ENCODE data around the gene CCDC14. TPM values are rescaled to one million over a fixed set of nuclear protein-coding genes. Genes with fewer than 3 reads are reported as not detected.

The CCDC14 gene
- polyA plus RNA-seq, 3 donors = 1.1 to 37.2 (median 4.0) TPM

- WGBS (ENCODE audit: insufficient coverage) = no CpG with 5 or more reads among the region's 1 CpG
- no peak overlapping the region for H3K9ac ChIP-seq (ENCODE audit: insufficient read depth, low read length, poor library complexity, severe bottlenecking)
Observed at GRCh38 chr3:123871946-123872345, 89.1 kb downstream of the CCDC14 start.

DNA sequence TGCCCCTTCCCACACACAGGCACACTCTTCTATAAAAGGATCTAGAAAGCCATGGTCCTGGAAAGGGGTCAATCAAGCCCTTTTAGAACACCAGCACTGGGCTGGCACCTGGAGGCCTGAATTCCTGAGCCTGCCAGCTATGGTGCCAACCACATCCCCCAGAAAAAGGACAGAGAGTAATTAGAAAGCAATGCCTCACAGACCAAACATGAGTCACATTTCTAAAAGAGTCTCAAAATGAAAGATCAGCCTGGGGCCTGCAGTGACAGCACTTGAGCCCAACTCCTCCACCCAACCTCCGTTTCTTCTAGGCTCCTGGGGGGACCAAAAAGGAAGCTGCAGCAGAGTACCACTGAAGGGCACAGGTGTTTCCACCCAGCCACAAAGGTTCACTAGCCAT is 91.0 kb downstream of the CCDC14 start:
- Mint-ChIP-seq H3K27ac (peak overlapping the region in 2 of 7 donors; percentile 26 to 48), H3K4me3 (no peak overlapping the region), H3K36me3 (no peaks in the 10 kb centered on the region), H3K4me1 (no peaks in the 10 kb centered on the region), H3K9me3 (peaks cover 0 to 6% (median 3%) of the 10 kb centered on the region in 7 donors), H3K27me3 (ENCODE audit: low read depth in 3 of 3) (peaks cover 0 to 4% (median 4%) of the 10 kb centered on the region in 3 donors)
- Histone ChIP-seq H3K36me3 (replicated peaks in 1 of 2; ENCODE audit: control insufficient read depth in 1 of 2, insufficient read depth in 2 of 2, low read length in 2 of 2) (no peaks in the 10 kb centered on the region), H4K20me1 (ENCODE audit: insufficient read depth, low read length) (no peaks in the 10 kb centered on the region), H3K27ac (ENCODE audit: low read depth in 1 of 2, low read length in 2 of 2) (no peak overlapping the region), H3K79me2 (ENCODE audit: insufficient read depth, low read length) (no peaks in the 10 kb centered on the region), H3K4me2 (replicated peaks; ENCODE audit: extremely low read depth, low read length, poor library complexity, severe bottlenecking) (no peak overlapping the region), H2AFZ (ENCODE audit: insufficient read depth, low read depth, low read length, poor library complexity, severe bottlenecking) (no peak overlapping the region), H3K4me3 (replicated peaks in 1 of 3; ENCODE audit: low read depth in 2 of 3, low read length in 3 of 3) (no peak overlapping the region), H3K9me3 (replicated peaks in 1 of 2; ENCODE audit: control insufficient read depth in 1 of 2, insufficient read depth in 1 of 2, low read length in 2 of 2) (peaks cover 0 to 5% of the 10 kb centered on the region in 2 donors), H3K9ac (ENCODE audit: insufficient read depth, low read length, poor library complexity, severe bottlenecking) (no peak overlapping the region), H3K27me3 (ENCODE audit: control insufficient read depth in 2 of 2, insufficient read depth in 2 of 2, low read length in 2 of 2) (no peaks in the 10 kb centered on the region), H3K4me1 (ENCODE audit: control insufficient read depth in 1 of 2, insufficient read depth in 2 of 2, low read length in 2 of 2) (no peaks in the 10 kb centered on the region)
- no peak for DNase-seq
- intact Hi-C loops (cut with micrococcal nuclease) = no loop called here
- TF ChIP-seq CTCF (IDR thresholded peaks at IDR 0.05) = no peak
- WGBS (ENCODE audit: insufficient coverage) = 85% methylated on average over 1 of the region's 1 CpG

More at GRCh38 chr3:123871946-123872345, 89.1 kb downstream of the CCDC14 start:
- H2AFZ ChIP-seq (ENCODE audit: insufficient read depth, low read depth, low read length, poor library complexity, severe bottlenecking) = no peak overlapping the region
- H3K36me3 ChIP-seq (replicated peaks in 1 of 2; ENCODE audit: control insufficient read depth in 1 of 2, insufficient read depth in 2 of 2, low read length in 2 of 2) = no peaks in the 10 kb centered on the region
- DNase-seq = no peak
- peaks cover 0 to 4% (median under 1%) of the 10 kb centered on the region in 7 donors for H3K9me3 Mint-ChIP-seq
- no peaks in the 10 kb centered on the region for H3K79me2 ChIP-seq (ENCODE audit: insufficient read depth, low read length)
- peaks cover 0 to 4% (median 3%) of the 10 kb centered on the region in 3 donors for H3K27me3 Mint-ChIP-seq (ENCODE audit: low read depth in 3 of 3)
- no peaks in the 10 kb centered on the region for H3K36me3 Mint-ChIP-seq
- no peaks in the 10 kb centered on the region for H3K9me3 ChIP-seq (replicated peaks in 1 of 2; ENCODE audit: control insufficient read depth in 1 of 2, insufficient read depth in 1 of 2, low read length in 2 of 2)
- no peaks in the 10 kb centered on the region for H3K27me3 ChIP-seq (ENCODE audit: control insufficient read depth in 2 of 2, insufficient read depth in 2 of 2, low read length in 2 of 2)
- intact Hi-C loops (cut with micrococcal nuclease) = no loop called here
- no peak overlapping the region for H3K4me3 ChIP-seq (replicated peaks in 1 of 3; ENCODE audit: low read depth in 2 of 3, low read length in 3 of 3)
- H3K4me1 ChIP-seq (ENCODE audit: control insufficient read depth in 1 of 2, insufficient read depth in 2 of 2, low read length in 2 of 2) = no peaks in the 10 kb centered on the region
- no peaks in the 10 kb centered on the region for H4K20me1 ChIP-seq (ENCODE audit: insufficient read depth, low read length)
- no peak overlapping the region for H3K27ac Mint-ChIP-seq
- no peak overlapping the region for H3K27ac ChIP-seq (ENCODE audit: low read depth in 1 of 2, low read length in 2 of 2)
- no peak for TF ChIP-seq CTCF (IDR thresholded peaks at IDR 0.05)
- no peaks in the 10 kb centered on the region for H3K4me1 Mint-ChIP-seq
- no peak overlapping the region for H3K4me3 Mint-ChIP-seq
- H3K4me2 ChIP-seq (replicated peaks; ENCODE audit: extremely low read depth, low read length, poor library complexity, severe bottlenecking) = no peak overlapping the region

Data from CD14-positive monocyte (primary cell).